ENCODE data around the gene BZW1.
"Not testable (repeated sequence)": the region's sequence is repeated elsewhere in the genome, so short reads cannot be mapped to it uniquely, and the experiment has no call there.

BZW1 gene

DNA sequence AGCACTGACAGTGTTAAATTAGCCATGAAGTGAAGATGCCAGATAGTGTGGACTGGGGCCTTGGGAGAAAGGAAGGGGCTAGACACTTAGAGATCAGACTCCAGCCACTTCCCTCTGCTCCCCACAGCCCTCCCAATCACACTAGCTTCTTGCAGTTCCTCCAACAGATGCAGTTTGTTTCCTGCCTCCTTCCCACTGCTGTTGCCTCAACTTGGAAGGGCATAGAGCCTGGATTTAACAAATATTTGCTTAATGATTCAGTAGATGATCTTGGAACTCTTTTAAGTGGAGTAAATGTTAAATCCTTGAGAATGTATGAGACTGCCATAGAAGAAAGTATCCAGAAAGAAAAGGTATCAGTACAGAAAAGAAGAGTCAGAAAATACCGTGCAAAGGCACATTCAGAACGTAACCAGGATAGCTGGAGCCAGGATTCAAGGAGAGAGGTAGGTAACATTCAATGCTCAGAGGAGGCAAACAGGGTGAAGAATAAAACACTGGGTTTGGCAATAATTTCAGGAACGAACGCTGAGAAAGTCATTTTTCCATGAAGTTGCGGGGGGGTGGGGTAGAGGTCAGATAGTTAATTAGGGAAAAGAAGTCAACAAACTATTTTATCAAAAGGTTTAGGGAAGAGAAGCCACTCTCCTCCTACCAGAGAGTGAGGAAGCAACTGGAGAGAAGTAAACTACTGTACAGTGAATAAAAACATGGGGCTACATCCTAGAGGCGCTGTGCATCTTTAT is 1.3 kb upstream of the BZW1 start:
- H3K27me3 ChIP-seq (ENCODE audit: control insufficient read depth, insufficient read depth, low read length) = no peaks in the 10 kb centered on the region
- H3K27ac ChIP-seq (ENCODE audit: low read length) = no peak overlapping the region
- no peak for DNase-seq (ENCODE audit: low read depth, low spot score)
- no peaks in the 10 kb centered on the region for H3K9me3 ChIP-seq (ENCODE audit: control insufficient read depth, insufficient read depth, low read length)
- H3K4me1 ChIP-seq (ENCODE audit: control insufficient read depth, insufficient read depth, low read length) = peaks cover 2% of the 10 kb centered on the region; the same call in 1 of the 2 replicates
- WGBS (ENCODE audit: insufficient coverage, insufficient read length) = no CpG with 5 or more reads among the region's 6 CpGs
- peak overlapping the region; percentile 32; the same call in 1 of the 2 replicates for H3K4me3 ChIP-seq (ENCODE audit: low read length)
- peaks cover 6% of the 10 kb centered on the region; the same call in 1 of the 2 replicates for H3K36me3 ChIP-seq (ENCODE audit: control insufficient read depth, insufficient read depth, low read length)

DNA sequence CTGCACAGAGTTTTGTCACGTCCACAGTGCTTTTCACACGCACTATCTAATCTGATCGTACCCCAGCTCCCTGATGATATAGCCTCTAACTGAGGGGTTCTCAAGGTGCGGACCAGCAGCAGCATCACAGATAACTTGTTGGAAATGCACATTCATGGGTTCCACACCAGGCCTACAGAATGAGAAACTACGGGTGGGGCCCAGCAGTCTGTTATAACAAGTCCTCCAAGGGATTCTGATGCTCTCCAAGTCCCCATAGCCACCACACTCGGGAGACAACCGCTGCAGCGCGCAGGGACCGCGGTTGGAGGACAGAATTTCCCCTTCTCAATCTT is 745 bp upstream of the BZW1 start:
- Histone ChIP-seq H3K36me3 (ENCODE audit: control insufficient read depth, insufficient read depth, low read length) (peaks cover 8% of the 10 kb centered on the region; the same call in 1 of the 2 replicates), H3K9me3 (ENCODE audit: control insufficient read depth, insufficient read depth, low read length) (no peaks in the 10 kb centered on the region), H3K4me1 (ENCODE audit: control insufficient read depth, insufficient read depth, low read length) (peaks cover 2% of the 10 kb centered on the region; the same call in 1 of the 2 replicates), H3K4me3 (ENCODE audit: low read length) (peak overlapping the region; percentile 32; the same call in 1 of the 2 replicates), H3K27me3 (ENCODE audit: control insufficient read depth, insufficient read depth, low read length) (no peaks in the 10 kb centered on the region), H3K27ac (ENCODE audit: low read length) (no peak overlapping the region)
- no peak for DNase-seq (ENCODE audit: low read depth, low spot score)
- no CpG with 5 or more reads among the region's 11 CpGs for WGBS (ENCODE audit: insufficient coverage, insufficient read length)

DNA sequence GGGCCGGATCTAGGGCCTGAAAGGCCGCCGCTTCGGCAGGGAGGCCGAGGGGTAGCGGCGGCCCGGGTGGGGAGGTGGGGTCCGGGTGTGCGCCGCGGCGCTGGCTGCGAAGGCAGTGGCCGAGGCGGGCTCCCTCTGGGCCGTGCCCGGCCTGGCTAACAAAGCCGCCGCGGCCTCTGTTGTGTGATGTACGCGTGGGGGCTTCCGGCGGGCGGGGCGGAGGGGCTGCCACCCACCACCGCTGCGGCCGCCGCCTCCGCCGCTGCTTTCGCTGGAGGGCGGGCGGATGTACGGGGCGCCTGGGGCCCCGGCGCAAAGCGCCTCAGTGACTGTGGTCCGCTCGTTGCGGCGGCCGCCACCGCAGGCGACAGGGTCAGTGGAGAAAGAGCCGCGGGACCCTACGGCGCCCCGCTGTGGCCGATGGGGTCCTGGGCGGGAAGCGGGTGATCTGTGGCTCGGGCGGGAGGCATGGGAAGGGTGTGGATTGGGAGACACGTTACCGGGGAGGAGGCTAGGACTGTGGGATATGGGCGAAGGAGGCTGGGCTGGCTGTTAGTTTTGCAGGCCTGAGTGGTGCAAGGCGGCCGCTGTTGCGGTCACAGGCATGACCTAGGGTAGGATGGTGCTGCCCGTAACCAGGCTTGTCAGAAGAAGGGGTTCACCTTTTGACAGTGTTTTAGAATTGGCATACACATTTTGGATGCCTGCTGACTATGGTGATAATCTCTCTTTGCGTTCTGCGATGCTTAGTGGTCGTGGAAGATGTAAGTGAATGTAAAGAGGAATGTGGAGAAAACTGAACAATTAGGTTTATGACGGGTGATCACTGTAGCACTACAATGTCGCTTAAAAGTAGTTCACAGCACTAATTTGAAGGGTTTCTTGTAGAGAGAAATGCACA is 662 bp downstream of the BZW1 start:
- no peak overlapping the region for H3K27ac ChIP-seq (ENCODE audit: low read length)
- H3K4me1 ChIP-seq (ENCODE audit: control insufficient read depth, insufficient read depth, low read length) = peaks cover 2% of the 10 kb centered on the region; the same call in 1 of the 2 replicates
- peaks cover 15% of the 10 kb centered on the region; the same call in 1 of the 2 replicates for H3K36me3 ChIP-seq (ENCODE audit: control insufficient read depth, insufficient read depth, low read length)
- no peak for DNase-seq (ENCODE audit: low read depth, low spot score)
- H3K4me3 ChIP-seq (ENCODE audit: low read length) = peak overlapping the region; percentile 99
- no CpG with 5 or more reads among the region's 70 CpGs for WGBS (ENCODE audit: insufficient coverage, insufficient read length)
- H3K9me3 ChIP-seq (ENCODE audit: control insufficient read depth, insufficient read depth, low read length) = no peaks in the 10 kb centered on the region
- H3K27me3 ChIP-seq (ENCODE audit: control insufficient read depth, insufficient read depth, low read length) = no peaks in the 10 kb centered on the region

DNA sequence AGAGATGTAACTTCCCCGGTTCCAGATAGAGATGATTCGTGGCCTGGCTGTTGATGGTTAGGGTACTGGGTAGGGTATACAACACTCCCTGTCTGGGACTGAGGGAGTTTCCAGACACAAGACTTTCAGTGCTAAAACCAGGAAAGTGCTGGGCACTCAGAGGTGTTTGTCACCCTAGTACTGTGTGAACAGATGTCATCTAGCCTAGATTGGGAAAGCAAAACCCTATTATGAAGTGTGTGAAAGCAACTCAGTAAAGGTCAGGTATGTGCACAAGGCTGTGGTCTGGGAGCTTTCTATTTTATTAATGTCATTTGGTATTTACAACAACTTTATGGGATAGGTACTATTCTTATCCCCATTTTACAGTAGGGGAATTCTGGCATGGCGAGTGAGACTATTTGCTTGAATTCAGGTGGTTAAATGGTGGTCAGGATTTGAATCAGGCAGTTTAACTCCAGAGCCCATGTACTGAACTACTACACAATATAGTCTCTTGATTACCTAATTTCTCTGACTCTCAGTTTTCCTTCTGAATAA is 2.6 kb downstream of the BZW1 start:
- DNase-seq (ENCODE audit: low read depth, low spot score) = no peak
- WGBS (ENCODE audit: insufficient coverage, insufficient read length) = no CpG with 5 or more reads among the region's 3 CpGs
- H3K27ac ChIP-seq (ENCODE audit: low read length) = no peak overlapping the region
- H3K4me3 ChIP-seq (ENCODE audit: low read length) = no peak overlapping the region
- H3K4me1 ChIP-seq (ENCODE audit: control insufficient read depth, insufficient read depth, low read length) = peaks cover 2% of the 10 kb centered on the region; the same call in 1 of the 2 replicates
- H3K27me3 ChIP-seq (ENCODE audit: control insufficient read depth, insufficient read depth, low read length) = no peaks in the 10 kb centered on the region
- H3K36me3 ChIP-seq (ENCODE audit: control insufficient read depth, insufficient read depth, low read length) = peaks cover 27% of the 10 kb centered on the region; the same call in 1 of the 2 replicates
- no peaks in the 10 kb centered on the region for H3K9me3 ChIP-seq (ENCODE audit: control insufficient read depth, insufficient read depth, low read length)

DNA sequence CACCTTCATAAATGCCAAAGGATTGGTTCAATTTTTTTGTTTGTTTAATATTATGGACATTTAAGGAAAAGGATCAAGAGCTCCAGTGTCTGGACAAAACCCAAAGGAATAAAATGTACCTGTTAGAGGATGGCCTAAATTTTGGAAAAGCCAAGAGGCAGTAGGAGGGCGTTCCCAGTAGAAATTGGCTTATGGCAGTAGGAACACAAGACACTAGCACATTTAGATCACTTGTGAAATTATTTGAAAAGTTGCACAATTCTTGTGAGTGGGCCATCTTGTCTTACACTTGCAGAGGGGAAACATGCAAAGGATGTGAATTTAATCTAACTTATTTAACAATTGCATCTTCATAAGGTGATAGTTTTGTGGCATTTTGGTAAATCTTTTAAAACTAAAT is 3.2 kb downstream of the BZW1 start:
- Histone ChIP-seq H3K9me3 (ENCODE audit: control insufficient read depth, insufficient read depth, low read length) (no peaks in the 10 kb centered on the region), H3K36me3 (ENCODE audit: control insufficient read depth, insufficient read depth, low read length) (peaks cover 27% of the 10 kb centered on the region; the same call in 1 of the 2 replicates), H3K4me1 (ENCODE audit: control insufficient read depth, insufficient read depth, low read length) (peaks cover 2% of the 10 kb centered on the region; the same call in 1 of the 2 replicates), H3K27me3 (ENCODE audit: control insufficient read depth, insufficient read depth, low read length) (no peaks in the 10 kb centered on the region), H3K27ac (ENCODE audit: low read length) (no peak overlapping the region), H3K4me3 (ENCODE audit: low read length) (no peak overlapping the region)
- DNase-seq (ENCODE audit: low read depth, low spot score) = no peak
- WGBS (ENCODE audit: insufficient coverage, insufficient read length) = no CpG with 5 or more reads among the region's 1 CpG

DNA sequence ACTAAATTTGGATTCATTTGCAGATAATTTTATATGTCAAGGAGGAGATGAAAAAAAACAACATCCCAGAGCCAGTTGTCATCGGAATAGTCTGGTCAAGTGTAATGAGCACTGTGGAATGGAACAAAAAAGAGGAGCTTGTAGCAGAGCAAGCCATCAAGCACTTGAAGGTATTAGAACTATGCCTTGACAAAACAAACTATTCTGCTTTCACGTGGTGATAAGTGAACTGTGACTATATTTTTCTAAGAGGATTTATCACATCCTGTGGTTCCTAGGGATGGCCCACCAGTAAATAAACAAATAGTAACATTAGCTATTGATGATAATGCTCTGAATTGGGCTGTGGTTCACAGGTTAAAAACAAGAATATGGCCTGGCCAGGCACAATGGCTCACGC is 7.0 kb downstream of the BZW1 start:
- DNase-seq (ENCODE audit: low read depth, low spot score); H3K9me3 ChIP-seq (ENCODE audit: control insufficient read depth, insufficient read depth, low read length); H3K27ac ChIP-seq (ENCODE audit: low read length); H3K27me3 ChIP-seq (ENCODE audit: control insufficient read depth, insufficient read depth, low read length); H3K4me1 ChIP-seq (ENCODE audit: control insufficient read depth, insufficient read depth, low read length); H3K4me3 ChIP-seq (ENCODE audit: low read length): not testable (repeated sequence)
- peaks cover 43% of the 10 kb centered on the region; the same call in 1 of the 2 replicates for H3K36me3 ChIP-seq (ENCODE audit: control insufficient read depth, insufficient read depth, low read length)
- whole genome bisulfite sequencing (ENCODE audit: insufficient coverage, insufficient read length) = no CpG with 5 or more reads among the region's 3 CpGs

DNA sequence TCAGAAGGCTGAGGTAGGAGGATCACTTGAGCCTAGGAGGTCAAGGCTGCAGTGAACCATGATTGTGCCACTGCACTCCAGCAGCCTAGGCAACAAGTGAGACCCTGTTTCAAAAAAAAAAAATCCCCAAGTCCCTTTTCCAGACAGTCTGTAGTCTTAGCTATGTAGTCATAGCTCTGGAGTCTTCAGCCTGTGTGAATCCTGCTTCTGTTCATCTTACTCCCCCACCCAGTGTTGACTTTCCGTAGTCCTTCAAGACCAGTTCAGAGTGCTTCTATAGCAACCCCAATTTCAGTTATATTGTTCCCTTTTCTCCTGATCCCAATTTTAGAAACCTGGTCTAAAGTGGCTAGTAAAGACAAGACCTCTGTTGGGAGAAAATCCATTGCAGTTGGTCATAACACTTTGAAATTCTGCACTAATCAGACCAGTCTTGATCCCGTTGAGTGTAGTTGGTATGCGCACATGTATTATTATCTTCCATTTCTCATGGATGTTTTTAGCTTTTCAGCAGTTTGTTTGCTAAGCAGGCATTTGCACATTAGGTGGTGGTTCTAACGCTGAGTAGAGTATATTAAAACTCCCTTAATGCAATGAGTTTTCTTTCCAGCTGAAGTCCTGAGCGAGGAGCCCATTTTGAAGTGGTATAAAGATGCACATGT is 9.0 kb downstream of the BZW1 start:
- no CpG with 5 or more reads among the region's 5 CpGs for WGBS (ENCODE audit: insufficient coverage, insufficient read length)
- Histone ChIP-seq H3K27ac (ENCODE audit: low read length) (no peak overlapping the region), H3K4me3 (ENCODE audit: low read length) (no peak overlapping the region), H3K36me3 (ENCODE audit: control insufficient read depth, insufficient read depth, low read length) (peaks cover 35% of the 10 kb centered on the region; the same call in 1 of the 2 replicates), H3K9me3 (ENCODE audit: control insufficient read depth, insufficient read depth, low read length) (no peaks in the 10 kb centered on the region), H3K27me3 (ENCODE audit: control insufficient read depth, insufficient read depth, low read length) (no peaks in the 10 kb centered on the region), H3K4me1 (ENCODE audit: control insufficient read depth, insufficient read depth, low read length) (no peaks in the 10 kb centered on the region)
- DNase-seq (ENCODE audit: low read depth, low spot score) = no peak

DNA sequence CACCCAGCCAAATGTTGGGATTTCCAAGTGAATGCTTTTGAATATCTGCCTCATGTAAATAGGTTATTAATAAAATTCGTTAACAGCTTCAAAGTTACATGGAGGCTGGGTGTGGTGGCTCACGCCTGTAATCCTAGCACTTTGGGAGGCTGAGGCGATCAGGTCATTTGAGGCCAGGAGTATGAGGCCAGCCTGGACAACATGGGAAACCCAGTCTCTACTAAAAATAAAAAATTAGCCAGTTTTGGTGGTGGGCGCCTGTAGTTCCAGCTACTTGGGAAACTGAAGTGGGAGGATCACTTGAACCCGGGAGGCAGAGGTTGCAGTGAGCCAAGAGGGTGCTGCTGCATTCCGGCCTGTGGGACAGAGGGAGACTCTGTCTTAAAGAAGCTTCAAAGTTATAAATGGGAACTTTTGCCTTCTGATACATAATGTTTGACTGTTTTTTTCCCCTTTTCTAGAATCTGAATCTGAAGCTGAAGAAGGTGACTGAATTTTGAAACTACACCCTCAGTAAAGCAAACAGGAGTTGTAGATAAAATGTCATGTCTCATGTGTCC is 10.1 kb downstream of the BZW1 start:
- H3K27ac ChIP-seq (ENCODE audit: low read length) = no peak overlapping the region
- H3K4me1 ChIP-seq (ENCODE audit: control insufficient read depth, insufficient read depth, low read length) = no peaks in the 10 kb centered on the region
- peaks cover 31% of the 10 kb centered on the region; the same call in 1 of the 2 replicates for H3K36me3 ChIP-seq (ENCODE audit: control insufficient read depth, insufficient read depth, low read length)
- H3K27me3 ChIP-seq (ENCODE audit: control insufficient read depth, insufficient read depth, low read length) = no peaks in the 10 kb centered on the region
- no peak overlapping the region for H3K4me3 ChIP-seq (ENCODE audit: low read length)
- no CpG with 5 or more reads among the region's 6 CpGs for WGBS (ENCODE audit: insufficient coverage, insufficient read length)
- DNase-seq (ENCODE audit: low read depth, low spot score) = no peak
- no peaks in the 10 kb centered on the region for H3K9me3 ChIP-seq (ENCODE audit: control insufficient read depth, insufficient read depth, low read length)

DNA sequence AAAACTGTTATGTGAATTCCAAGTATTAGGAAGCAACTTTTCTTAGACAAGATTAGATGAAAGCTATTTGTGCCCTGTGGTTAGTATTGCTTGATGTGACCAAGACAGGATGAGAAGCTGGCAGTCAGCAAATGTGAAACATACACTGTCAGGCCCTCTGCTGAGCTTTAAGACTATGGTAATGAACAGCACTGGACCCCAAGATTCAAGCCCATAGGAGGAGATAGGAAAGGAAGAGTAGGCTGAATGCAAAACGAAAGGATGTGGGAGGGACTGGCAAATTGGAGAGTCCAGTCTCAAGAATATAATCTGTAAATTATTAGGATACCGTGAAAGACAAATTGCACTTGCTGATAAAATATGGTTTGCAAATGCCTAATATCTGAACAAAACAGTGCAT is 16.4 kb downstream of the BZW1 start:
- DNase-seq (ENCODE audit: low read depth, low spot score) = no peak
- no peaks in the 10 kb centered on the region for H3K9me3 ChIP-seq (ENCODE audit: control insufficient read depth, insufficient read depth, low read length)
- no peak overlapping the region for H3K27ac ChIP-seq (ENCODE audit: low read length)
- no peaks in the 10 kb centered on the region for H3K36me3 ChIP-seq (ENCODE audit: control insufficient read depth, insufficient read depth, low read length)
- H3K4me1 ChIP-seq (ENCODE audit: control insufficient read depth, insufficient read depth, low read length) = no peaks in the 10 kb centered on the region
- H3K4me3 ChIP-seq (ENCODE audit: low read length) = no peak overlapping the region
- no peaks in the 10 kb centered on the region for H3K27me3 ChIP-seq (ENCODE audit: control insufficient read depth, insufficient read depth, low read length)
- WGBS (ENCODE audit: insufficient coverage, insufficient read length) = no CpG with 5 or more reads among the region's 2 CpGs
